ENCODE data around the gene C2CD2.

C2CD2 gene

DNA sequence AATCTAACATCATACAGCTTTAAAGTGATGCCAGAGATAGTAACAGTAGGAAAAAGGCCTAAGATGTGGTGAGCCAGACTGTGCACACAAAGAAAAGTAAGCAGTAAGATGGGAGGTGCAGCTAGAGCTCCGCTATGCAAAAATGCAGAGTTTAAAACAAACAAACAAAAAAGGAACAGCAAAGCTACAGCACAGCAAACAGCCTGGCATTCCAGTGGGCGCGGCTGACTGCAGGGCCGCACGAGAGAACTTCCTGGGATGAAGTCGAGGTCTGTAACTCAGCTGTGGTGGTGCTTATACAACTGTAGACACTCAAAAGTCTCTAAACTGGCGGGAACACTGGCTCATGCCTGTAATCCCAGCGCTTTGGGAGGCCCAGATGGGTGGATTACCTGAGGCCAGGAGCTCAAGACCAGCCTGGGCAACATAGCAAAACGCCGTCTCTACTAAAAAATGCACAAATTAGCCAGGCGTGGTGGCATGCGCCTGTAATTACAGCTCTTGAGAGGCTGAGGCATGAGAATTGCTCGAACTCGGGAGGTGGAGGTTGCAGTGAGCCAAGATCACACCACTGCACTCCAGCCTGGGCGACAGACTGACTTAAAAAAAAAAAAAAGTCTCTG, 104.7 kb downstream of the C2CD2 start:
- no peak for DNase-seq (ENCODE audit: low read depth in 1 of 2, low spot score in 1 of 2)

DNA sequence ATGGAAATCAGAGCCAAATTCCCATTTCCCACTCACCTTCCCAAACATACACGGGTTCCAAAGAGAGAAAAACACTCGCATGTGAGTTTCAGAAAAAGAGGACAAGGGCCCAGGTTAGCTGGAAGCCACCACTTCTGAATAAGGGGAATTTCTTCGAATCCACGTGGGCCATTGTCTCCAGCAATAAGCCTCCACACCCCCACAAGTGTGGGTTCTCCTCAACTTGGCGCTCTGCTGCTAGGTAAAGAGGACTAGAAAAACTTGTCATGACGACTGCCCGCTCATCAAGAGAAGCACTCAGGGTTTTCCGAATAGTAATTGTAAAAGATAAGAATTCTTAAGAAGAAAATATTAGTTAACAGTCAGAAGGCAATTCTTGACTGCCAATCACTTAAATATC, 105.3 kb downstream of the C2CD2 start:
- DNase-seq (ENCODE audit: low read depth in 1 of 2, low spot score in 1 of 2) = no peak

DNA sequence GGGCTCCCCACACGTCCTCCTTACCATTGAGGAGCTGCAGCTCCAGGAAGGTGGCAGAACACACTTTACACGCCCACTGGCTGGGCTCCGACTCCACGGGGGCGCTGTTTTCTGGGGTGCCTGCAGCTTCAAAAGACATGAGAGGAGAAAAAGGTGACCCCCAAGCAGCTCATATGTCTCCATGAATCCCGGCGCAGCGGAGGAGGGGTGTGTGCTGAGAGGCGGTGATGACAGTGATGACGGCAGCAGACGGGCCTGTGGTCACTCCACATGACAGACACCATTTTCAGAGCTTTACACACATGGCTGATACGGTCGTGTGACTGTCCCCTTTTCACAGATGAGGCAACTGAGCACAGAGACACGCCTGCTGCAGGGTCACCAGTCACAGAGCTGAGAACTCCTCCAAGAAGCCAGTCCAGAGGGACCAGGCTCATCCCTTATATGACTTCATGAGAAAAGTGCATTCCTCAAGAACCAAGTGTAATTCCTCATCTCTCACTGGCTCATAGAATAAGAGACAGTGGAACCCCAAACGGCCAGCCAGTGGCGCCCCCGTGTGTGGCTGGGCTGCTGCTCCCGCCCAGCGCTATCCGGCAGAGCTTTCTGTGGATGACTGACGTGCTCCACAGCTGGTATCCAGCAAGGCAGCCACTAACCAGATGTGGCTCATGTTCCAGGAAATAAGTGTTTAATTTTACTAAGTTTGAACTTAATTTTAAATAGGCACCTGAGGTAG, 106.6 kb downstream of the C2CD2 start:
- DNase-seq (ENCODE audit: low read depth in 1 of 2, low spot score in 1 of 2) = no peak

DNA sequence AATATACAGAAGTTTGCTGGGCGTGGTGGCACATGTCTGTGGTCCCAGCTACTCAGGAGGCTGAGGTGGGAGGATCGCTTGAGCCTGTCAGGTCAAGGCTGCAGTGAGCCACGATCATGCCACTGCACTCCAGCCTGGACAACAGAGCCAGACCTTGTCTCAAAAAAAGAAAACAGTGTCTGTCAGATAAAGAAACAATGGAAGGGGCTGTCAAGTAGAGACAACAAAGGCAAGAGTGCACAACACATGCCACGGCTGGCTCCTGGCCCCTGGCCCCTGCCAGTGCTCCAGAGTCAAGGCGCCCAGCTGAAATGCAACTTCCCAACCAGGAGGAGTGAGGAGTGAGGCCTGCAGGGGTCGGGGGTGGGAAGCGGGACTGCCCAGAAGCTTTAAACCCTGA, 107.3 kb downstream of the C2CD2 start:
- no peak for DNase-seq (ENCODE audit: low read depth in 1 of 2, low spot score in 1 of 2)

DNA sequence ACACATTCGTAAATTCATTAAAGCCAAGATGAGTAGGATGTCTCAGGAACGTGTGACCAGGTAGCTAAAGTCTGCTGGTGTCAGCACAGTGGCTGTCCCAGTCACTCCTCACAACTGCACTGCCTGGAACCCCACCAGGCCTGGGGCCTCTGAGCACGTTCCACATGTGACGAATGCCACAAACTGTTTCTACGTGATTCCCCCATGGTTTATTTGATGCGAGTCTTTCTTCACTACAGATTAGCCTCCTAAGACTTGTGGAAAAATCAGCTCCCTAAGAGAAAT, 107.8 kb downstream of the C2CD2 start:
- DNase-seq (ENCODE audit: low read depth in 1 of 2, low spot score in 1 of 2) = no peak

DNA sequence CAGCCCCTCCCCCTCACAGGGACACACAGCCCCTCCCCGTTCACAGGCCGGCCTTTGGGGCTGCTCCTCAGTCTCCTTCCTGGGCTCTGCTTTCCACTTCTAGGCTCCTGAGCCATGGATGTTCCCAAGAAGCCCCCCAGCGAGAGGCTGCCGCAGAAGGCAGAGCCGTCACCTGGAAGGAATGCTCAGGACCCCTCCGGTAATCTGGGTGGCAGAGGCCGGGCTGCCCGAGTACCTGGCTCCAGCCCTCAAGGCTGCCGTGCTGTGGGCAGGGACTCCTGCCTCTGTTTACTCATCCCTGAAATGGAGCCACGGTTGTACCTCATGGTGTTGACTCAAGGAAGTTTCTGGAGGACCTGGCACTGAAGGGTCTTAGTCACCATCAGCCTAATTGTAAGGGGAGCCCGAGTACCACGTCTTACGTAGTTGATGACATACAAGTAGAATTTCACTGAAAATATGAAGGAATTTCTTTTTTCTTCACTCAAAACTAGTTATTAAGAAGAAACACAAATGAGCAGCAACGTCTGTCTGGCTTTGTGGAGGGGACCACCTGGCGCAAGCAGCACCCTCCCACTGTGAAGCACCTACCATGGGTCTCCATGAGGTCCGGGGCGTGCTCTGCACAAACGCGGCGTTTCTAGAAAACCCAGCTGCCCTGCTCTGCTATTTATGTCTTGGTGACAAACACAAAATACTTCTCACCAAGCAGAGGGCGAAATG, 108.3 kb downstream of the C2CD2 start:
- DNase-seq (ENCODE audit: low read depth in 1 of 2, low spot score in 1 of 2) = no peak

DNA sequence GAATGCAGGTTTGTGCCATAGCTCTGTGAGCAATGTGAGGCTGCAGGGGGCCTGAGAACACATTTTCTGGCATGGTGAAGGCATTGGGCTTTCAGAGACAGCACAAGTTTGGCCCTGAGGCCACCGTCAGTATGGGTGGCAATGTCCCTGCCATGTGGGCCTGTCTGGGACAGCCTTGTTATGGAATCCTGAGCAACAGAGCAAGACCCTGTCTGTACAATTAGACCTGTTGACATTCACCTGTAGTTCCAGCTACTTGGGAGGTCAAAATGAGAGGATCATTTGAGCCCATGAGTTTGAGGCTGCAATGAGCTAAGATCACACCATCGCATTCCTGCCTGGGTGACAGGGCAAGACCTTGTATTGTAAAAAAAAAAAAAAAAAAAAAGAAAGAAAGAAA, 110.2 kb downstream of the C2CD2 start:
- no peak for DNase-seq (ENCODE audit: low read depth in 1 of 2, low spot score in 1 of 2)

DNA sequence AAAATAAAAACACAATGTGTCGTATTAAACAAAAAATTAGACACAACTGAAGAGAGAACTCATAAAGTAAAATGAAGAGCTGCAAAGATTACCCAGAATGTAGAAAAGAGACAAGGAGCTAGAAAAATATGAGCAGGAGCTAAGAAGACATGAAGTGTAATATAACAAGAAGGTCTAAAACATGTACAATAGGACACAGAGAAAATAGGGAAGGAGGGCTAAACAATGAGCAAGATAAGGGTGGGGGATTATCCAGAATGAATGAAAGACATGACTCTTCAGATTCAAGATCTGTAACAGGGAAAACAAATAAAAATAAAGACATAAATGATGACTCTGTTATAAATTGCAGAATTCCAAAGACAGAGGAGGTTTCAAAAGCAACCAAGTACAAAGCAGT, 112.9 kb downstream of the C2CD2 start:
- no peak for DNase-seq (ENCODE audit: low read depth in 1 of 2, low spot score in 1 of 2)

DNA sequence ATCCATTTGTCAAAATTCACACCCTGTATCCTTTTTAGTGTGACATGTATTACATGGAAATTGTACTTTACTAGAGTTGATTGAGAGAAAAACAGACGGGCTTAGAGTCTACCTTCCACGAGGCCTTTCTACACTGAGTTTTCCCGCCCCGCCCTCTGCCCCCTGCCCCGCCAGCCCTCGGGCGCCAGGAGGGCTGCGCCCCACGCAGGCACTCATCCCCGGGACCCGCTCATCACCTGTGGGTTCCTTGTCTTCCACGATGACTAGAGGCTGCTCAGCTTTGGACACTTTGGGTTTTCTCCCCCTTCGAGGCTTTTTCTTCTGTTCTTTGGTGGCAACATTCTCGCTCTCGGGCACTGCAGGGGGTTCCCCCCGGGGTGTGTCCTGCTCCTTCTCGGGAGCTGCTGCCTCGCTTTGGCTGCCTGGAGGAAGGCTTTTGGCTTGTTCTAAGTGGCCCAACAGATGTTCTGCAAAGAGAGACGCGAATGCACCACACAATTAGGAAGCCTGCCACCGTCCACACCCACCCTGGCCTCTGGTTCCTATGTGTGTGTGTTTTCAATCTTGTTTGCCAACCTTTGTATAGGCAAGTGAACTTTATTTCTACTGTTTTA, 114.3 kb downstream of the C2CD2 start:
- no peak for DNase-seq (ENCODE audit: low read depth in 1 of 2, low spot score in 1 of 2)

DNA sequence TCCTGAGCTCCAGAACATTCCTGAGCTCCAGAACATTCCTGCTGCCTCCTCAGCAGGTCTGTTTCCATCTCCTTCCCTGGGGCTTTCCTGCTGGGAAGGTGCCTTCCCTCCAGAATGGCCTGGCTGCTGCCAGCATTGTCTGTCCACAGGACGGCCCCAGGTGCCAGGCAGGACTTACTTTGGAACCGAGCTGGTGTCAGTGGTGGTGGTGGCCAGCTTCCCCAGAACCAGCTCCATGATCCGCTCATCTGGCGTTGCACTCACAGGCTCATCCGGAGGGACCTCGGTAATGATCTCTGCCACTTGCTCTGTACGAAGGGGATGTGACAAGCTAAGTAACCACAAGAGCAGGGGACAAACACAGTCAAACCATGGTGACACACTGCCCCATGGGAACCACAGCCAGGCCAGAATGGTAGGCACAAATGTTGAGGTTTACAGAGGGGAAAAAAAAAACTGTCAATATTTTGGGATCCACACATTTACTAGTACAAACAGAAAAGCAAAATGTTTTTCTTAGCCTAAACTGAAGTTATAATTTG, 116.0 kb downstream of the C2CD2 start:
- no peak for DNase-seq (ENCODE audit: low read depth in 1 of 2, low spot score in 1 of 2)

DNA sequence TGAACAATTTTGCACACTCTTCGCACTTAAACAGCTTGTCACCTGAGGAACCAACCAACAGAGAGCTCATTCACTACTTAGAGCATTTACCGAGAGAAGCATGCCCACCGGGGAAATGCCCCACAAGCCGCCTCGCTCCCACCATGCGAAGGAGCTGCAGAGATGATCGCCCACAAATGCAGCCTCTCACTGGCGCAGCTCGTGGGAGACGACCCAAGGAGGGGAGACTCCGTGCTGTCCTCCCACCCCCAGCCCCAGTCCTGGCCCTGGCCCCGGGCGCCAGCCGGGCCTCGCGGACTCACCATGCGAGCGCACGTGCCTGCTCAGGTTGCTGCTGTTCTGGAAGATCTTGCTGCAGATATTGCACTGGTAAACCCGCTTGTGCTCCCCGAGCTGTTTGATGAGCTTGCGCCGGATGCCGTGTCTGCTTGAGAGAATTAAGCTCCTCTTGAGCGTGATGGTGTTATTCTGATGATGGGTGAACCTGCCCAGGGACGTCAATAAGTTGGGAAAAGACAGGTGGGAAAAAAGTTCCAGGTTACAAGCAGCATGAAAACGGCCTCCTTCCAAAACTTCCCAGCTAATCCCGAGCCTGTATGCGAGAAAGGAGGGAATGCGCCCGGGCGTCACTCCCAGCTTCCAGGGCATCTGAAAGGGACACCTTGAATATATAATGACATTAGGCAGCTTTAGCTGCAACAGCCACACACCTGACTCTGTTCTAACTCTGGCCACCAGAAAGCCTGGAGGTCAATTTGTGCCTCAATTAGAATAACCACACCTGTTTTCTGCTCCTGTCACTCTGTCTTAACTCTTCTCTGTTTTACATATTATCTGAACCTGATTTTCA, 117.4 kb downstream of the C2CD2 start:
- no peak for DNase-seq (ENCODE audit: low read depth in 1 of 2, low spot score in 1 of 2)

DNA sequence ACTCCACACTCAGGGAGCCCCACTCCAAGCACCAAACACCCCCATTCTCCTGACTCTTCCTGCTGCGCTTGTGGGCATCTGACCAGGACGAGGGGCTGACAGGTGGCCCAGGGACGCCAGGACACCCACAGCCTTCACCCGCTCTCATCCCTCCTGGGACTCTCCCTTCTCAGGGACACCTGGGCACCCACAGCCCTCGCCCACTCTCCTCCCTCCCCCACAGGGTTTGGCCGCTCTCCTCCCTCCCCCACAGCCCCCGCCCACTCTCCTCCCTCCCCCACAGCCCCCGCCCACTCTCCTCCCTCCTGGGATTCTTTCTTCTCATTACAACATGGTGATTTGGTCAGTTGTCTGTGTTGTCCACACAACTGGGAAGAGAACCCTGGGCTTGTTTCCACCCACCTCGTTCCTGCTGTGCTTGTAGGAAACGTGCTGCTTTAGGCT, 118.1 kb downstream of the C2CD2 start:
- no peak for DNase-seq (ENCODE audit: low read depth in 1 of 2, low spot score in 1 of 2)
